H1 (cell line): ENCODE data around the gene RCOR2. TPM values are rescaled to one million over a fixed set of nuclear protein-coding genes. Genes with fewer than 3 reads are reported as not detected.

Experiments used
- CBX8 ChIP-seq: fragments of 300-800, 300-1000 bp; sonication (generic); IDR thresholded peaks from 2 replicates; pipeline ENCODE4 v1.7.1; 2016; ENCODE audit warnings: low read depth, low read length, borderline replicate concordance
- CREB1 ChIP-seq: IDR thresholded peaks from 2 replicates; pipeline ENCODE4 v1.6.1; 2012; ENCODE audit warnings: inconsistent platforms
- CTBP2 ChIP-seq: IDR thresholded peaks from 2 replicates; pipeline ENCODE4 v1.7.0; 2011; ENCODE audit warnings: borderline replicate concordance, mild to moderate bottlenecking, moderate library complexity, mixed read lengths, low read length; ENCODE audit not compliant: insufficient read depth, insufficient read length
- RAD21 ChIP-seq, 2 experiments: IDR thresholded peaks in 1 of 2; conservative IDR thresholded peaks in 1 of 2; 2 replicates each; pipeline ENCODE4 v1.6.1; 2011; ENCODE audit warnings: low read depth in 2 of 2, low read length in 2 of 2, improper control_type of control experiment in 1 of 2, inconsistent platforms in 1 of 2, mild to moderate bottlenecking in 1 of 2, moderate library complexity in 1 of 2
- SAP30 ChIP-seq: fragments of 300-600 bp; sonication (generic); IDR thresholded peaks from 2 replicates; pipeline ENCODE4 v1.7.1; 2012; ENCODE audit warnings: low read length, moderate library complexity, mild to moderate bottlenecking, inconsistent platforms; ENCODE audit not compliant: insufficient read depth, insufficient replicate concordance
- SIN3A ChIP-seq, 2 experiments: IDR thresholded peaks in 1 of 2; conservative IDR thresholded peaks in 1 of 2; 2 replicates each; pipeline ENCODE4 v1.6.1; 2011 to 2012; ENCODE audit warnings: low read length in 2 of 2, improper control_type of control experiment in 1 of 2, low read depth in 1 of 2, mild to moderate bottlenecking in 1 of 2
- SIX5 ChIP-seq: IDR thresholded peaks from 2 replicates; pipeline ENCODE4 v1.6.1; 2011; ENCODE audit warnings: mild to moderate bottlenecking, low read depth, low read length
- YY1 ChIP-seq: IDR thresholded peaks from 2 replicates; pipeline ENCODE4 v1.6.1; 2011; ENCODE audit warnings: low read depth, mild to moderate bottlenecking, low read length
- polyA plus RNA-seq, 7 experiments: library from polyadenylated mRNA; depleted of rRNA in 3 of 7; stranded (reverse) in 5 of 7; unstranded in 2 of 7; fragments of >200 nt in 5 of 7; fragments of 200-250 nt in 2 of 7; gene quantifications; 1 replicate in 5 of 7; 2 replicates in 1 of 7; 4 replicates in 1 of 7; pipeline versions ENCODE4 v1.2.1 to v1.2.3, GENCODE V29; 2011 to 2013; ENCODE audit warnings: missing spikeins in 2 of 7, mixed read lengths in 2 of 7
- total RNA-seq: library from RNA; stranded (reverse); fragmentation: NEBNext Ultra II Directional; extraction: Animal tissue kit (Norgen Biotek cat#: 25700); gene quantifications from 2 replicates; pipeline ENCODE4 v1.2.1, GENCODE V29; 2021
- TF ChIP-seq, protein P1 (sequence below): IDR thresholded peaks from 2 replicates; pipeline ENCODE4 v1.6.1; 2012; ENCODE audit warnings: low read length, inconsistent platforms

Gene RCOR2
- total and polyA plus RNA-seq, 2 of the 8 experiments (the other 6 are each of a cell fraction or from before 2014, with no cell fraction given) = 54.6 to 78.0 TPM

DNA sequence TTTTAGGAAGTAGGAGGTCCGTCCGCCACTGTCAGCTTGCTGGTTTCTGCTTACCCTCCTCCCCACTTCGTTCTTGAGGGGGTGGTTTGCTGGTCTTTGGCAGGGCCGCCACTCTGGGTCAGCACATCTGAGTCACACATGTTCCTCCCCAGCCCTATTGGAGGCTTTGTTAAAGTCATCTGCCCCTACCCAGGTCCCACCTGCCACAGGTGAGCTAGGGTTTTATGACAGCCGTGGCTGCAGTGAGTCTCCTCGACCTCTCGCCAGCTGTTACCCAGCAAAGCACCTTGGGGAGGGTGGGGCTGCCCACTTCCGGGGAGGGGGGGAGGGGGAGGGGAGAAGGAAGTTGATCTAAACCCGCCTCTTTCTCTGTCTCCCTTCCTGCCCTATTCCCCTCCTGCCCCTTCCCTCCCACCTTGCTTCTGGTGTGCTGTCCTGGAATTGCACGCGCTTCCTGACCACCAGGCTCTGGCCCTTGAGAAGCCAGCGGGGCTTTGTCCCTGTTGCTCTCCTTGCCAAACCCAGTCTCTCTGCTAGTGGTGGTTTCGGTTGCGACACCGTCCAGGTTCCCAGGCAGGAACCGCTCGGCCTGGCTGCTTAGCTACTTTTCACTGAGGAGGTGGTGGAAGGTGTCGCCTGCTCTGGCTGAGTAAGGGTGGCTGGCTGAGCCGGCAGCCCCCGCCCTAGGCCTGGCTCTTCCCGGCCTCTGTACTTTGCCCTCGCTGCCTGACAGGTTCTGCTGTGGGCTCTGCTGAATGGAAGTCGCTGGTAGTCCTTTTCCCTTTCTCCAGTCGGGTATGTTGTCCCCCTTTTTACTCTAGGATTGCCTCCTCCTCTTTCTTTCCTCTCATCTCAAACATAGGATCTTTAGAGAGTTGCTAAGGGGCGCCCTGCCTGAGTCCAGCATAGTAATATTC lies 28.5 kb downstream of the RCOR2 start (continued):
- TF ChIP-seq, protein P1, sequence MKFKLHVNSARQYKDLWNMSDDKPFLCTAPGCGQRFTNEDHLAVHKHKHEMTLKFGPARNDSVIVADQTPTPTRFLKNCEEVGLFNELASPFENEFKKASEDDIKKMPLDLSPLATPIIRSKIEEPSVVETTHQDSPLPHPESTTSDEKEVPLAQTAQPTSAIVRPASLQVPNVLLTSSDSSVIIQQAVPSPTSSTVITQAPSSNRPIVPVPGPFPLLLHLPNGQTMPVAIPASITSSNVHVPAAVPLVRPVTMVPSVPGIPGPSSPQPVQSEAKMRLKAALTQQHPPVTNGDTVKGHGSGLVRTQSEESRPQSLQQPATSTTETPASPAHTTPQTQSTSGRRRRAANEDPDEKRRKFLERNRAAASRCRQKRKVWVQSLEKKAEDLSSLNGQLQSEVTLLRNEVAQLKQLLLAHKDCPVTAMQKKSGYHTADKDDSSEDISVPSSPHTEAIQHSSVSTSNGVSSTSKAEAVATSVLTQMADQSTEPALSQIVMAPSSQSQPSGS = no peak
- TF ChIP-seq SIX5 (no peak), SAP30 (peak; percentile 24), CREB1 (no peak), YY1 (no peak), CBX8 (no peak), CTBP2 (no peak), SIN3A (conservative IDR thresholded peaks at IDR 0.05 in 1 of 2, IDR thresholded peaks at IDR 0.05 in 1 of 2; ENCODE audit: low read depth in 1 of 2, low read length in 2 of 2) (peak; percentile 75 to 79; a peak in 2 of 4 replicates), RAD21 (IDR thresholded peaks at IDR 0.05 in 1 of 2, conservative IDR thresholded peaks at IDR 0.05 in 1 of 2; ENCODE audit: low read depth in 2 of 2, low read length in 2 of 2) (0 out of 4 replicates have a peak, but pooled peaks of 1 of the 2 experiments have one; percentile 9)
